Uterus (tissue), 2 donors: ENCODE data around the gene PLXNC1.

ENCODE experiments used
- POLR2A ChIP-seq, 2 donors: fragments of 450-650 bp; IDR thresholded peaks; one replicate each; pipeline ENCODE4 v1.6.1; 2016; ENCODE audit warnings: antibody characterized with exemption in 2 of 2, mild to moderate bottlenecking in 1 of 2, moderate library complexity in 1 of 2
- TF ChIP-seq, protein P1 (sequence below), 4 experiments: fragments of 200-600 bp in 2 of 4; fragments of 450-650 bp in 2 of 4; sonication (generic) in 2 of 4; IDR thresholded peaks; one replicate each; pipeline ENCODE4 v1.5.1; 2016 to 2019; ENCODE audit warnings: antibody characterized with exemption in 4 of 4, mild to moderate bottlenecking in 2 of 4, moderate library complexity in 1 of 4

DNA sequence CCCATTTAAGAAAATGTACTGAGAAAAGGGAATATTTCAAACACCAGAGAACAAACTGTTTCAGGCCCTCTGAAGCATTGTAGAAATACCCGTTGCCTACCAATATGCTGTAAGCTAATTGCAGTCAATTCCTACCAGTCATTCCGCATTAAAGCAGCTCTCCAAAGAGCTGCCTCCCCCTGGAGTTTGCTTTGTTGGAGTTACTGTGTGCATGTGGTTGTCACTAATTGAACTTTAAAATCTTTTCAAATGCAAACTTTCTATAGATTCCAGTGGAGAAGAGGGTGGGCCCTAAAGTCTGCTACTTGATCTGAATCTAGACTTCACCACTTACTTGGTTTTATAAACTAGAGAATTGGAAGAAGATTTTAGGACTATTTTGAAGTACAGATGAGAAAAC is 112.7 kb downstream of the PLXNC1 start:
- TF ChIP-seq, protein P1, sequence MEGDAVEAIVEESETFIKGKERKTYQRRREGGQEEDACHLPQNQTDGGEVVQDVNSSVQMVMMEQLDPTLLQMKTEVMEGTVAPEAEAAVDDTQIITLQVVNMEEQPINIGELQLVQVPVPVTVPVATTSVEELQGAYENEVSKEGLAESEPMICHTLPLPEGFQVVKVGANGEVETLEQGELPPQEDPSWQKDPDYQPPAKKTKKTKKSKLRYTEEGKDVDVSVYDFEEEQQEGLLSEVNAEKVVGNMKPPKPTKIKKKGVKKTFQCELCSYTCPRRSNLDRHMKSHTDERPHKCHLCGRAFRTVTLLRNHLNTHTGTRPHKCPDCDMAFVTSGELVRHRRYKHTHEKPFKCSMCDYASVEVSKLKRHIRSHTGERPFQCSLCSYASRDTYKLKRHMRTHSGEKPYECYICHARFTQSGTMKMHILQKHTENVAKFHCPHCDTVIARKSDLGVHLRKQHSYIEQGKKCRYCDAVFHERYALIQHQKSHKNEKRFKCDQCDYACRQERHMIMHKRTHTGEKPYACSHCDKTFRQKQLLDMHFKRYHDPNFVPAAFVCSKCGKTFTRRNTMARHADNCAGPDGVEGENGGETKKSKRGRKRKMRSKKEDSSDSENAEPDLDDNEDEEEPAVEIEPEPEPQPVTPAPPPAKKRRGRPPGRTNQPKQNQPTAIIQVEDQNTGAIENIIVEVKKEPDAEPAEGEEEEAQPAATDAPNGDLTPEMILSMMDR (IDR thresholded peaks at IDR 0.05) = no peak
- TF ChIP-seq POLR2A (IDR thresholded peaks at IDR 0.05) = no peak
